CD4-positive, alpha-beta T cell (primary cell): ENCODE results near the gene PJVK. TPM values are rescaled to one million over a fixed set of nuclear protein-coding genes. Genes with fewer than 3 reads are reported as not detected.
"Not testable (repeated sequence)": the region's sequence is repeated elsewhere in the genome, so short reads cannot be mapped to it uniquely, and the experiment has no call there.

Source experiments
- ATAC-seq: fragments of 200-7000 bp; cut with Tn5 transposase; one replicate; pipeline ENCODE4 v1.10.0; 2022; ENCODE audit warnings: mild to moderate bottlenecking; ENCODE audit not compliant: poor library complexity
- CTCF ChIA-PET: fragments of 350-600 bp; sonication (Branson Sonifier 250); formaldehyde crosslinking; loops from one replicate; lab custom pipeline; 2021; ENCODE audit warnings: antibody characterized with exemption, inconsistent platforms; lab: Charles Lee
- POLR2A ChIA-PET: fragments of 350-600 bp; sonication (Branson Sonifier 250); formaldehyde crosslinking; loops from one replicate; lab custom pipeline; 2021; ENCODE audit warnings: antibody characterized with exemption, inconsistent platforms; lab: Charles Lee
- DNase-seq, 14 experiments: peaks; one replicate each; pipeline ENCODE4 v3.0.0-alpha.2; 2013 to 2020; ENCODE audit warnings: mixed read lengths in 2 of 14
- H3K27ac ChIP-seq, 2 donors: one replicate each; pipeline versions ENCODE4 v1.5.1 to v1.7.0; 2013; ENCODE audit warnings: low read length in 2 of 2, low read depth in 1 of 2, mild to moderate bottlenecking in 1 of 2
- H3K27me3 ChIP-seq, 2 experiments: 1 replicate in 1 of 2; 2 replicates in 1 of 2; pipeline versions ENCODE4 v1.6.1 to v1.7.0; 2013; ENCODE audit warnings: low read length in 2 of 2, control low read depth in 1 of 2, mild to moderate bottlenecking in 1 of 2, moderate library complexity in 1 of 2; ENCODE audit not compliant: insufficient read depth in 2 of 2, control insufficient read depth in 1 of 2
- H3K36me3 ChIP-seq: one replicate; pipeline ENCODE4 v1.6.1; 2013; ENCODE audit warnings: low read length, control low read depth; ENCODE audit not compliant: insufficient read depth
- H3K4me1 ChIP-seq: one replicate; pipeline ENCODE4 v1.6.1; 2013; ENCODE audit warnings: low read length, control low read depth; ENCODE audit not compliant: insufficient read depth
- H3K4me3 ChIP-seq: one replicate; pipeline ENCODE4 v1.5.1; 2013; ENCODE audit warnings: mild to moderate bottlenecking, low read length, moderate library complexity
- H3K9me3 ChIP-seq, 2 experiments: 1 replicate in 1 of 2; 2 replicates in 1 of 2; pipeline versions ENCODE4 v1.6.1 to v1.7.0; 2013; ENCODE audit warnings: low read length in 2 of 2, mild to moderate bottlenecking in 2 of 2, control low read depth in 1 of 2, moderate library complexity in 1 of 2; ENCODE audit not compliant: control insufficient read depth in 1 of 2, insufficient read depth in 1 of 2
- H3K27ac Mint-ChIP-seq: one replicate; pipeline ENCODE4 v1.8.0; 2020; ENCODE audit warnings: mixed read lengths
- H3K27me3 Mint-ChIP-seq: one replicate; pipeline ENCODE4 v1.8.0; 2021; ENCODE audit warnings: mixed read lengths
- H3K36me3 Mint-ChIP-seq: one replicate; pipeline ENCODE4 v1.8.0; 2021; ENCODE audit warnings: low read depth, mixed read lengths
- H3K4me1 Mint-ChIP-seq: one replicate; pipeline ENCODE4 v1.8.0; 2021; ENCODE audit warnings: low read depth, mixed read lengths
- H3K4me3 Mint-ChIP-seq: one replicate; pipeline ENCODE4 v1.8.0; 2020; ENCODE audit warnings: mild to moderate bottlenecking, mixed read lengths
- H3K9me3 Mint-ChIP-seq: one replicate; pipeline ENCODE4 v1.8.0; 2020; ENCODE audit warnings: mixed read lengths
- CTCF ChIP-seq: fragments of 200-600 bp; IDR thresholded peaks from one replicate; pipeline ENCODE4 v1.8.0; 2022; ENCODE audit warnings: antibody characterized with exemption, mild to moderate bottlenecking
- intact Hi-C, 2 experiments: fragments of 100-400 bp; cut with DNase I in 1 of 2; cut with micrococcal nuclease in 1 of 2; formaldehyde crosslinking; loops; one replicate each; pipeline versions ENCODE4 v1.15.1 to v1.9.0; 2023 to 2025; cut with DNase I, micrococcal nuclease
- total RNA-seq, 174 experiments: library from RNA in 2 of 174; stranded (reverse) in 2 of 174; gene quantifications; one replicate each; pipeline ENCODE4 v1.2.3 and lab custom pipeline; 2021 to 2026

PJVK gene
- total RNA-seq, 2 experiments from 2014 or later = 3.8 to 4.2 TPM

DNA sequence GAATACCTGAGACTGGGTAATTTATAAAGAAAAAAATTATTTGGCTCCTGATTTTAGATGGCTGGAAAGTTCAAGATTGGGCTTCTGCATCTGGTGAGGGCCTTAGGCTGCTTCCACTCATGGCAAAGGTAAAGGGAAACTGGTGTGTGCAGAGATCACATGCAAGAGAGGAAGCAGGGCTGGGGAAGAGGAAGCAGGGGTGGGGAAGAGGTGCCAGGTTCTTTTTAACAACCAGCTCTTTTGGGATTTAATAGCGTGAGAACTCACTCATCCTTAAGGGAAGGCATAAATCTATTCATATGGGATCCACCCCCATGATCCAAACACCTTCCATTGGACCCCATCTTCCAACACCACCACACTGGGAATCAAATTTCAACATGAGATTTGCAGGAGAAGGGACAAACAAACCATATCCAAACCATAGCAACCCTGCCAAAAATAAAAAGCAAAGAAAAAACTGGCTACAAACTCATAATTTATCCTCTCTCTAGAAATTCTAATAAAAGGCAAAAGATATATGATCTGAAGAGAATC, 30.6 kb upstream of the PJVK start:
- POLR2A ChIA-PET = interaction anchor here (2.2 kb wide), 1 partner anchor 30 kb away, joined by 11 read pairs; the partner anchor contains the start of genes PJVK and PRKRA
- no peak for DNase-seq
- Histone ChIP-seq H3K9me3 (no peaks in the 10 kb centered on the region), H3K27me3 (no peaks in the 10 kb centered on the region), H3K4me1 (no peaks in the 10 kb centered on the region), H3K36me3 (no peaks in the 10 kb centered on the region), H3K27ac (no peak overlapping the region), H3K4me3 (no peak overlapping the region)
- Mint-ChIP-seq H3K36me3 (peaks cover 27% of the 10 kb centered on the region), H3K4me3 (no peak overlapping the region), H3K4me1 (no peaks in the 10 kb centered on the region), H3K27ac (no peak overlapping the region), H3K27me3 (no peaks in the 10 kb centered on the region), H3K9me3 (peaks cover 2% of the 10 kb centered on the region)
- TF ChIP-seq CTCF = no peak
- CTCF ChIA-PET = interaction anchor here (1.2 kb wide), 1 partner anchor 23 kb away, joined by 3 read pairs; no protein-coding TSS in a partner anchor
- ATAC-seq = no peak
- intact Hi-C loops = no loop called here

DNA sequence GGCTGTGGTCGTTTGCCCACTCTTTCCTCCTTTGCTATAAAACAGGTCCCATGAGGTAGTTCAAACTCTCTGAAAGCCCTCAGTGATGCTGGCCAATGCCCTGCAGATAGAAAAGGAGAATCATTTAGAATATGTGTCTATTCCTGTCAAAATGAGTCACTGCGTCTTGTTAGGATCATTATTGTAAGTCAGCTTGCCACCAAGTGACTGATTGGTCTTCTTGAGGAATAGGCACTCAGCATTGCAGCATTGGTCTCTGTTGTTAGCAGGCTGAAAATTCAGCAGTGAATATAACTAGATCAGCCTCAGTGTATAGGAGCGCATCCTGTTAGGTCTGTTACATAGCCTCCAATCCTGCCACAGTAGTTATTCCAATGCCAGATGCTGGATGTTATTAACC, 29.1 kb upstream of the PJVK start:
- no peak overlapping the region for H3K27ac ChIP-seq
- no peak for ATAC-seq
- H3K4me1 ChIP-seq = no peaks in the 10 kb centered on the region
- Mint-ChIP-seq H3K9me3 (peaks cover 2% of the 10 kb centered on the region), H3K27ac (no peak overlapping the region), H3K36me3 (peaks cover 42% of the 10 kb centered on the region), H3K27me3 (no peaks in the 10 kb centered on the region), H3K4me1 (no peaks in the 10 kb centered on the region), H3K4me3 (no peak overlapping the region)
- H3K36me3 ChIP-seq = peaks cover 4% of the 10 kb centered on the region
- H3K4me3 ChIP-seq = no peak overlapping the region
- no peak for DNase-seq
- ChIA-PET CTCF (no interaction called here), POLR2A (no interaction called here)
- intact Hi-C loops = no loop called here
- TF ChIP-seq CTCF = no peak
- H3K27me3 ChIP-seq = no peaks in the 10 kb centered on the region
- H3K9me3 ChIP-seq = peaks cover 0 to 9% of the 10 kb centered on the region in 2 experiments

DNA sequence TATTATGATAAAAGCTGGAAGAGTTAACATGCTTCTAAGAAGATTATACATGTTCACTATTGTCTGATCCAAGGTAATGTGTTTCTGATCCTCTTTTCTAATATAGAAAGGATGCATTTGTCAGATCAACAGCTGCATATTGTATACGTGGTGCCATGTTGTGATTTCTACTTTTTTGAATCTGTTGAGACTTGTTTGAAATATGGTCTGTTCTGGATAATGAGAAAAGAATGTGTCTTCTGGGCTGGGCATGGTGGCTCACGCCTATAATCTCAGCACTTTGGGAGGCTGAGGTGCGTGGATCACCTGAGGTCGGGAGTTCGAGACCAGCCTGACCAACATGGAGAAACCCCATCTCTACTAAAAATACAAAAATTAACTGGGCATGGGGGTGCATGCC, 27.4 kb upstream of the PJVK start:
- intact Hi-C loops, POLR2A ChIA-PET, H3K27ac Mint-ChIP-seq, H3K4me3 Mint-ChIP-seq, H3K4me1 ChIP-seq, H3K27me3 Mint-ChIP-seq, H3K27me3 ChIP-seq, H3K36me3 ChIP-seq, H3K4me3 ChIP-seq, H3K9me3 Mint-ChIP-seq, ATAC-seq, H3K27ac ChIP-seq, DNase-seq, H3K9me3 ChIP-seq, H3K4me1 Mint-ChIP-seq: not testable (repeated sequence)
- H3K36me3 Mint-ChIP-seq = peaks cover 52% of the 10 kb centered on the region
- CTCF ChIA-PET = interaction anchor here (0.5 to 1.2 kb wide), 3 partner anchors 9 to 59 kb away, joined by 3 to 4 read pairs (median 4); no protein-coding TSS in a partner anchor
